ENCODE results near the gene KIAA0513.

The KIAA0513 gene

DNA sequence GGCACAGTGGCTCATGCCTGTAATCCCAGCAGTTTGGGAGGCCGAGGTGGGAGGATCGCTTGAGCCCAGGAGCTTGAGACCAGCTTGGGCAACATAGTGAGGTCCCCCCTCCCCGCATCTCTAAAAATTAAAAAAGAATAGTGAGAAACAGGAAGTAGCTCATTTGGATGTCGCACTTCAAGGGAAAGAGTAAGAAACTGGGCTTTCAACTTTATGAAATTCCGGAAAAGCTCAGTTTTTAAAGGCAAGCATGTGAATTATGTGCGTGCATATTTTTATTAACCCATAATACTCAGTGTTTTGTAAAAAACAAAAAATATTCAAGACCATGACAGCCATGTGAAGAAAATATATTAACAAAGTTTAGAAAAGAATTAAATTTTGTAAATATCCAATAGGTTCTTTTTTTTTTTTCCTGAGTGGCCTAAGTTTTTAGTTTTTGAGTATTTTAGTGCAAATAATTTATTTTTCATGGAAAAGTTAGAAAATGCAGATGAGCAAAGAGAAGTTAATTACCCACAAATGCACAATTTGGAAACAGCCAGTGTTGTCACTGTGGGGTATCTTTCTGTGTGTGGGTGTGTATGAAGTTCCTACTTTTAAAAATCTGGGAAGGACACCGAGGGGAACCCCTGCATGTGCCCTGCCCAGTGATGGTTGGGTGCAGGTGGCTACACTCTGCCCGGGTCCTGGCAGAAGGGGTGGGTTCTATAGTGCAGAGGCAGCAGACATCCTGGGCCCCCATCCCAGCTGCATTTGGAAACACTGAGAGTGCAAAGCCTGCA is 44.7 kb downstream of the KIAA0513 start:
- no peak for DNase-seq (ENCODE audit: low read depth)

DNA sequence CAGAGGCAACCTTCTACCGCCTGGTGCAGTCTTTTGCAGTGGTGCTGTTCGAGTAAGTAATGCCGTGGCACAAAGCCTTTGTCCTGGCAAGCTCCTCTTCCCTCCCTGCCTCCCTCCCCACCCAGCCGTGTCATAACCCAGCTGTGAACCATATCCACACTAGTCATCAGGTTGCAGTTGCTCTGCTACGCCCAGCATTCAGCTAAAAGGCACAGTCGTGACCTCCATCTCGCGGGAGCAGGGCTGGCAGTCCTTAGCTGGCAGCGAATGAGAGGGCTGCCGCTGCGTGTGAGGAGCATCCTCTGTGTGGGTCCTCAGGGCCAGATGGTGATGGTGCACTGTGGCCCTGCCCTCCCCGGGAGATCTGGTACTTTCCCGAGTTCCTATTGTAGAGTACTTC is 45.4 kb downstream of the KIAA0513 start:
- no peak for DNase-seq (ENCODE audit: low read depth)

DNA sequence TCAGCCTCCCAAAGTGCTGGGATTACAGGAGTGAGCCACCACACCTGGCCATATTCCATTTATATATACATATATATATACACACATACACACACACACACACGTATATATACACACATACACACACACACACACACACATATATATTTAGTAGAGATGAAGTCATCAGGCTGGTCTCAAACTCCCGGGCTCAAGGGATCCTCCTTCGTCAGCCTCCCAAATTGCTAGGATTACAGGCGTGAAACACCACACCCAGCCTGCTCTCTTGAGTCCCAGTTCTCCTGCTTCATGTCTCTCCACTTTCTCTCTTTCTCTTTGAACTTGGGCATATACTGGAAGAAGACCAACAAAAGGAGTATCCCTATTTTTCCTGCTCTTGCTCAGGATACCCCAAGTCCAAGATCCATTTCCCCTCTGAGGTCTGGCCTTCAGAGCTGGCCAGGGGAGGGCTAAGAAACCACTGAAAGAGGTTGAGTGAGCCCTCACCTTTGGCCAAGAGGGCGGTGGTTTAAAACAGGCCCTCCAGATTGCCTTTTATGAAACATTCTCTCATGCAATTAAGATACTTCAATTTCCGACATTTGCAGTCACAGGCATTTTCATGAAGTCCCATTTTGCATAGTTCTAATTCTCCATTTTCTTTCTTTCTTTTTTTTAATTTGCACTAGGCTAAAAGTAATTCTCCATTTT is 46.8 kb downstream of the KIAA0513 start:
- DNase-seq (ENCODE audit: low read depth): no peak

DNA sequence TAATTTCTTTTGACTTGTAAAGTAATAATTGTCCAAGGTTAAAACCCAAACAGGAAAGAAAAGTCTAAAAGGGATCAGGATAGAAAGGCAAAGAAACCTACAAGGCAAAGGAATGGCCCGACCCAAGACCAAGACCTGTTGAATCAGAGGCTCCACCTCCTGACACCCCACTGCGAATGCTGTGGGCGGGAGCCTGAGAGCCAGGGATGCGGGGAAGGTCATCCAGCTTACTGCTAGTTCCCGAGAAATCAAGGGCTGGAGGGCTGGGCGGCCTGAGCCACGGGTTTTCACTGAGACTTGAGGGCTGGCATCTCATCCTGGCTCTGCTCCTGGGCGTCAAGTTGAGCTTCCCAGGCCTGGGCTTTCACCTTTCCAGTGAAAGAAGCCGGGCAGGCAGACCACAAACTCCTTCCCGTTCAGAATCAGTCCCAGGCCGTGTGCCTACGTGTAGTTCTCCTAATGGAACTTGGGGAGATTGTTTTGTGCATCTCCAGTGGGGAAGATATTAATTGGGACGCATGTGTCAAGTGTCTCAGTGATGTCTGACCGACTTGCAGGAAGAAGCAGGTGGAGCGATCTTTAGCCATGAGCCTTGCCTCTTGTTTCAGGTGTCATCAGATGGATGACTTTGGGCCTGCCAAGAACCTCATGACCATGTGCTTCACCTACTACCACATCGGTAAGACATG is 47.8 kb downstream of the KIAA0513 start:
- DNase-seq (ENCODE audit: low read depth): no peak

DNA sequence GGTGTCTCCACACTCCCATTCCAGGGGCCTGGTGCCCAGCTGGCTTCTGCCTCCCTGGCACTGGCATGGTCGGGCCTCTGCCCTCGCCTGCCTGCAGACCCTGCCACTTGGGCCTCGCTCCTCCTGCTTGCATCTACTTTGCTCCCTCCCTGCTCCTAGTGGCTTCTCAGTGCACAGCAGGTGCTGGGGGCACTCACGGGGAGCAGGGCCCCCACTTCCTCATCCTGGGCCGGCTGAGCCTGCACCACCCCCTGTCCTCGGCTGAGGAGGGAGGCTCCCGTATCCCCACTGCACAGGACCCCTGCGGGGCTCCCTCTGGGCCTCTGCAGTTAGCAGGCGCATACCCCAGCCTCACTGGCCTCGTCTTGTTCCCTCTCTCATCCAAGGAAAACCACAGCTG is 49.4 kb downstream of the KIAA0513 start:
- no peak for DNase-seq (ENCODE audit: low read depth)

DNA sequence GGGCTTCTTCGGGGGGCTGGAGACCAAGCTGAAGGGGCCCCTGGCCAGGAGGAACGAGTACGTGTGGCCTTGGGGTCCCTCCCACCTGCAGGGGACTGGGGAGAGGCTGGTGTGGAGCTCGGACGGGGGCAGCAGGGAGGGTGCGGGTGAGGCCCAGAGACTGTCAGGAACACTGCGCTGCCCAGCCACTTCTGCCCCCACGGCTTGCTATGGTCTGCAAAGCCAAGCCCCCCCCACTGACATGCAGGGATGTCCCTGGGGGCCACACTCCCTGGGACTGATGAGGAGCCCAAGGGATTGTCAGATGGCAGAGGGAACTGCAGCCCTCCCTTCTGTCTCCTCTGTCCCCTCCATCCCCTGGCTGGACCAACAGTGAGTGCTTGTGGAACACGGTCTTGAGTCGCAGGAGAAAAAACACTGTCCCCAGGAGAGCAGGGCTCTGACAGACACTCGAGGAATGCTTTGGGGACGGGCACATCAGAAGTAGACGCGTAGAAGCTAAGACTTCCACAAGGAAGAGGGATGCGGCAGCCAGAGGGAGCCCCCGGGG is 50.1 kb downstream of the KIAA0513 start:
- no peak for DNase-seq (ENCODE audit: low read depth)

DNA sequence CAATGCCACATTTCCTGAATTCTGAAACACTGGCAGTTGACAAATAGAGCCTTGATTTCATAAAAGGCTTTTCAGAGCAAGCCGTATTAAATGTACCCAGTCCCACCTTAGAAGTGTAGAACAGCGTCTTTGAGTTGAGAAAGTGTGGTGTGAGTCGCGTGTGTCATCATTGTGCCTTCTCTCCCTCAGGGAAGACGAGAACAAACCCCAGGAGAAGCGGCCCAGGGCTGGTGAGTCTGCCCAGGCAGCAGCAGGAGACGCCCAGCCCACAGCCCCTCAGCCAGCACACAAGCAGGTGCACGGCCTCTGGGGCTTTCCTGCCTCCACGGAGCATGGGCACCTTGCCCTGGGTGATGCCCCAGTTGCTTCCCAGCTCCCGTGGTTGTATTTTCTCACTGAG is 50.6 kb downstream of the KIAA0513 start:
- no peak for DNase-seq (ENCODE audit: low read depth)

DNA sequence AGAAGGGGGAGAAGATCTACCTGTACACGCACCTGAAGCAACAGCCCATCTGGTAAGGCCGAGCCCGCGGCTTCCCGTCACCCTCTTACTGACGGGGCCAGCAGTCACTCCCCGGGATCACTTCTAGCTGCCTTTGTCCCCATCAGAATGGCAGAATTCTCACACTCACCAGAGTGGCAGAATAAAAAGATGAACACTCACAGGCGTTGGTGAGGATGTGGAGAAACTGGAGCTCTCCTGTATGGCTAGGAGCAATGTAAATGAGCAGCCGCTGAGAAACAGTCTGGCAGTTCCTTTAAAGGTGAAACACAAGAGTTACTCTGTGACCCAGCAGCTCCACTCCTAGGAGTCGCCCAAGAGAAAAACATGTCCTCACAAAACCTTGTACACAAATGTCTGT is 51.4 kb downstream of the KIAA0513 start:
- DNase-seq (ENCODE audit: low read depth): no peak

DNA sequence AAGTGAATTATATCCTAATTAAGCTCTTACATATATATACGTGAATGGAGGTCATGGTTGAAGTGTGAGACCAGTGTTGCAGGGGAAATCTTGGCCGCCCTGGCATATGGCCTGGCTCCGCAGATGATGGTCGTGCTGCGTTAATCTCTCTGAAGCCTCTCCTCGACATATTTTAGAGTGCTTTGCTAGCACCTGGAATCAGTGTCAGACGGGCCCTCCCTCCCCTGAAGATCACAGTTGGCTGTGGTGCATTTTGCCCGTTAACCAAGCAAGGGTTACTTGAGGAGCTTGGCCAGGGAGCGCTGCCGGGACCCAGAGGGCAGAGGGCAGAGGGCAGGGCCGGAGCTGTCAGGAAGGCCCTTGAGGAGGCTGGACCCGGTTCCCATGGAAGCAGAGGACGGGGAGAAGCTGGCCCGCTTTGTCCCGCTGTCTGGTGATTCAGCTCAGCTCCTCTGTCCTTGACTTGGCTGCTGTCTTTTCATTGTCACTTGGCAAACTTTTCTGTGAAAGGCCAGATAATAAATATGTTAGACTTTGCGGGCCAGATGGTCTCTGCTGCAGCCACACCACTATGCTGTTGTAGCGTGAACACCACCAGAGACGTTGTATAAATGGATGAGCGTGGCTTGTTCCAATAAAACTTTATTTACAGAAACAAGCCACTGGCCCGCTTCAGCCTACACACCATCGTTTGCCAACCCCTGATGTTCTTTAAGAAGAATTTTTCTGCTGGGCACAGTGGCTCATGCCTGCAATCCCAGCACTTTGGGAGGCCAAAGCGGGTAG is 52.4 kb downstream of the KIAA0513 start:
- DNase-seq (ENCODE audit: low read depth): no peak

DNA sequence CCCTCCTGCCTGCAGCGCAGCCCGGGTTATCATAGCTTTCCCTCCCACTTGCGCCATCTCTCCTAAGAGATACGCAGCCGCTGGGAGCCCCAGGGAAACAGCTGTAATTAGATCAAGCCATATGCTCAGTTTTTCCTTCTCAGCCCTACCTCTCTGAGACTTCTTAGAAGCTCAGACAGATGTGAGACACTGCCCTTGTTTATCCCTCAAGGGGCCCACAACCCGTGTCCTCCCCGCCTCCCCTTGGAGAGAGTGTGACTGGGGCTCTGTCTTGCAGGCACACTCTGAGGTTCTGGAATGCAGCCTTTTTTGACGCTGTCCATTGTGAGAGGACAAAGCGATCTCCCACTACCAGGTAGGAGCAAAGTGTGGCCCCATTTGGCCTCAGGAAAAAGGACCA is 53.4 kb downstream of the KIAA0513 start:
- no peak for DNase-seq (ENCODE audit: low read depth)

DNA sequence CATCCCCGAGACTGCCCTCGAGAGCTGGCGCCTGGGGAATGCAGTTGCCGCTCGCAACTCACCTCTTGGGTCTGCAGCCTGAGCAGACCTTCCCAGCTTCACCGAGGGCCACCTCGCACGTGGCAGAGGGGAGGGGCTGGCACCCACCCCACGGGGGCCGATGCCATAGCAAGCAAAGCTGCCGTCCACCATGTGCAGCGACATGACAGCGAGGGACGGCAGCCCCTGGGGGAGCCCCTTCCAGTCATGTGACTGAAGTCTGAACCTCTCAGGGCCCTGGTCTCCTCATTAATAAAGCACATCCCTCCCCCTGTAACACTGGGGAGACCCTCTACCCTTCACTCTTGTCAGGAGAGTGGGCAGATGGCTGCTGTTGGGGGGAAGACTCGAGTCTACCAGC is 54.2 kb downstream of the KIAA0513 start:
- no peak for DNase-seq (ENCODE audit: low read depth)

DNA sequence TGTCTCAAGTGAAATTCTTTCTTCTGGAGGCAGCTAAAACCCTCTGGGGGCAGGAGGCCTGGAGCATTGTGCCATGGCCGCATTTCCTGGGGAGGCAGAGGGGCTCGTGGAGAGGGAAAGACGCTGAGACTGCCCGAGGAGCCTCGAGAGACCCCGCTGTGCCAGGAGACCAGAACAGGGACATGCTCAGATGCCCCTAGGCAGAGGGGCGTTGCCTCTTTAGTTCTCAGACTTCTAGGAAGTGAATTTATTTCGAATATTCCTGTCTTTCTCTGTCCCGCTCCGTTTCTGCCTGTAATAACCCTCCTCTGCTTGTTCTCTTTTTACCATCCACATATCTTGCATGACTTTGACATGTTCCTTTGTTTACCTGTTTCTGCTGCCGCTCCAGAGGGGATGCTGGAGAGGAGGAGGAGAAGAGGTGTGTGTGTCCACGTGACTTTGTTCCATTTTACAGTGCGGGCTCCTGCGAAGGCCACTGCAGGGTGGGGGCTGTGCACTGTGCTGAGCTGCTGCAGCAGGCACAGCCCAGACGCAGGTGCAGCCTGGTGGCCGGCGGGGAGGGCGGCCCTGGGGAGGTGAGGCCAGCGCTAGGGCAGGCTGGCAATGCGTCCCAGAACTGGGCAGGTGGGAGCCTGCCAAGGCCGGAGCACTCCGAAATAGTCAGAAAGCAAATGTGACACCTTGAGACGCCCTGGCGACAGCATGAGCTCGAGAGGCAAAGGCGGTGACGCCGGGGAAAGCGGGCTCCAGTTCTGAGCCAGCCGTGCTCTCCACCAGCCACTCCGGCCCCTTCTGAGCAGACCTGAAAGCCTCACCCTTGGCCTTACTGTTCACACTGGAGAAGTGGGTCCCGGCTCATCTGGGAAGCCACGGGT is 54.8 kb downstream of the KIAA0513 start:
- no peak for DNase-seq (ENCODE audit: low read depth)

DNA sequence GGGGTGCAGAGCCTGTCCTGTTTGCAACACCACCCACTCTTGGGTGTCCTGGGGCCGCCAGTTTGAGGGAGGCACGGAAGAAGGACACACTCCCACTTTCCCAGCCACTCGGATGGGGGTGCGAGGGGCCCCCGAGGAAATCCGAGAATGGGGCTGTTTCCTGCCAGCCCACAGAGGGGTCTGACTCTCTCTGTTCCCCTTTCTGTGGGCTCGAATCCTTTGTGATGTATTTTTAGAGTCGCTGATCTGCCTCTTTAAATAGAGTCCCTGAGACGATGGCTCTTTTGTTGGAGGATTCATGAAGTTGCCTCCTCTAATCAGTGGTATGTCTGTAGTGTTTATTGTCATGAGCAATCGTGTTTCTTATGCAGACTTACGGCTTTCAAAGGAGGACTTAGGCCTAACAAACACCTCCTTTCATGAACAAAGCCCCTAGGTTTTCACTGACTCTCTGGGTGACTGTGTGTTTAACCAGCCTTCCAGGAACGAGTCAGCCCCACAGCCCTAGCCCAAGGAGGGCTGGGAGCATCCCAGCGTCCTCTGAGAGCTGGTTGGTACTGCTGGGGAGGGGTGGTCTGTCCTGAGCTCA is 55.5 kb downstream of the KIAA0513 start:
- DNase-seq (ENCODE audit: low read depth): no peak

DNA sequence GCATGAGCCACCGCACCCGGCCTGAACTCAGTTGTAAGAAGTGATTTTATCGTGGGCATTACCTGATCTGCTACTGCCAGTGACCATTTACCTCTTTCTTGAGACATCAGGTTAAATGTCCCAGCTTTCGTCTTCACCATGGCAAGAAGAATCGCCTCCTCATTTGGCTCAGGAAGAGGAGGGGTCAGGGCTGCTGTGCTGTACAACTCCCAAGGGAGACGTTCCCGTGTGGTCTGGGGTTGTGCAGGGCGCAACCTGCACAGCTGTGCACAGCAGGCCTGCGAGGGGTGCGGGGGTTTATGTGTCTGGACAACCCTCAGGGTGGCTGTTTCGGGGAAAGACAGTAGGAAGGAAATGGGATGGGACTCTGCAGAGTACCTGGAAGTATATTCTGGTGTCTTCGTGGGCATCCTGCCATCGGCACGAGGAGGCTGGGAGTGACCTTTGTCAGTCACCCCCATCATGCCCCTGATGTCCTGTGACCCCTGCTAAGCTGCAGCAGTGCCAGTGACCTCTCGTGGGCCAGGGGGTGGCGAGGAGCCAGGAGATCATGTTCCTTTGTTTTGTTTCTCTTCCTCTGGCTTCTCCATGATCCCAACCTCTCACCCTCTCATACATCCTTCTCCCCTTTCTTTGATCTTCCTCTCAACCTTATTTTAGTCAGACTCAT is 57.4 kb downstream of the KIAA0513 start:
- DNase-seq (ENCODE audit: low read depth): no peak

DNA sequence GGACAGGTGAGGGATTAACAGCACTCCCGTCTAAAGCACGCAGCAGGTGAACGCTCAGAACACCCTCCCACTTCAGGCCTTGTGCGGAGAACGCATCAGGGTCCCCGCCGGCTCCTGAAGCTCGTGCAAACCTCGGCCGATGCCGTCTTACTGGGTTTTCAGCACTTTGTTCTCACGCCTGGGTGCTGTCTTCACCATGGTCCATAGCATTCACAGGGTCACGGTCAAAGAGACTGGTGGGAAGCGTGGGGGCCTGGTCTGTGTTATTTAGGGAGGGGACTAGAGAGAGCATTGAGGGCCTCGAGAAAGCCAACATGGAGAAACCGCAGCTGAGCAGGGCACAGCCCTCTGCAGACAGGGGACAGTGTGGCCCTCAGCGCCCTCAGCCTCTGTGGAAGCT is 58.1 kb downstream of the KIAA0513 start:
- no peak for DNase-seq (ENCODE audit: low read depth)

DNA sequence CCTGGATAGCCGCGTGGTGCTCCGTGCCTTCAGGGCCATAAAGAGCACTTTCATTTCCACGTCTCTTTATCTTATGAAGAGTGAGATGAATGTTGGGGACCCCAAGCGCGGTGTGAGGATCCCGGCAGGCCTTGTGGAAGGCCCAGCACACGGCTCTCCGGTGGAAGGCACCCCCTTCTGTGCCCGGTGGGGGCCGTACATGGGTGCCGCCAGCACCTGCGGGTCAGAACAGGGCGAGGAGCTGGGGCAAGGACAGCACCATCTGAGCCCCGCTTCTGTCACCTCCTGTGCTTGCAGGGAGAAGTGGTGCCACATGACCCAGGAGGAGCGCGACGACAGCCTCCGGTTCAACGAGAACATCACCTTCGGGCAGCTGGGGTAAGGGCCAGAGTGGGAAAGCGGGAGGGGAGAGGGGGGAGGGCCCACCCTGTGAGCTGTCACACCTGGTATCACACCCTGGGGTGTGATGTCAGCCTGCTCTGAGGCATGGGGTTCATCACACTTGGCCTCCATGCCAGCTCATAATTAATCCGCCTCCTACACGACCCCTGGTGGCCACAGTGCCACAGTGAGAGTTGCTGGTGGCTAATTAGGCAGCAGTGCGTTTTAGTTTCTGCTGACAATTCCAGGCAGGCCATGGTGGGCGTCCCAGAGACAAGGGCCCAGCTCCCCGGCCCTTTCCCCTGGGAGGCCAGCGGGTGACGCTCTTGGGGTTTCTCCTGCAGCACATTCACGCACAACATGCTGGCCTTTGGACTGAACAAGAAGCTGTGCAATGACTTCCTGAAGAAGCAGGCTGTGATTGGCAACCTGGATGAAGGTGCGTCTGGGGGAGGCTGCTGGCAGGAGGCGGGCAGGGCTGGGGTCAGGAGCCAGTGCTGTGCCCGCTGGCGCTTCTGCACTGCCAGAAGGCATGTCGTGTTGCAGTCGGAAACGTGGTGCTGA is 59.0 kb downstream of the KIAA0513 start:
- DNase-seq (ENCODE audit: low read depth): peak; percentile 33

DNA sequence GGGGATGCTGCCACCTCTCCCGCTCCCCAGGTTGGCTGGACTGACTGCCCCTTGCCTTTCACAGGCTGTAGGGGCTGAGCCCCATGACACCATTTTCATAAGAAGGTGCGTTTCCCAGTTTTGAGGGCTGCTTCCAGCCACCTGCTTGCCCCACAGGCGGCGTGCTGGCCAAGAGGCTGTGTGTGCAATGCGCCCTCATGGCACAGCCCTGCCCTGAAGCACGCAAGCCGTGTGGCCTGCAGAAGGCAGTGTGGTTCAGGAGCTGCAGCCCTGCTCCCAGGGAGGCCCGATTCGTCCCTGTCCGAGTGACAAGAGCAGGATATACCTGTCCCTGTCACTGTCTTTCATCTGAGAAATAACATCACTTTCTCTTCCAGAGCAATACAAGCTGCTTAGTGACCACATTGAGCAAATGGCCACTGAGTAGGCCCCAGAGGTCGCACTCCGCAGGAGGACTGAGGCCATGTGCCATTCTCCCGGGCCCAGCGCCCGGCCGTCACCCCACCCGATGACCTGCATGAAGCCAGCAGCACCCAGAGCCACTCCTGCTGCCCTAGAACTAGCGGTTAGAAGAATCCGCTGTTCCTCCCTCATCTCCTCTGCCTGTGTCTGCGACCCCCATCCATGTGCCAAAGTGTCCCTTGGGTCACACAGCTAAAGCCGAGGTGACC is 60.4 kb downstream of the KIAA0513 start:
- DNase-seq (ENCODE audit: low read depth): no peak

DNA sequence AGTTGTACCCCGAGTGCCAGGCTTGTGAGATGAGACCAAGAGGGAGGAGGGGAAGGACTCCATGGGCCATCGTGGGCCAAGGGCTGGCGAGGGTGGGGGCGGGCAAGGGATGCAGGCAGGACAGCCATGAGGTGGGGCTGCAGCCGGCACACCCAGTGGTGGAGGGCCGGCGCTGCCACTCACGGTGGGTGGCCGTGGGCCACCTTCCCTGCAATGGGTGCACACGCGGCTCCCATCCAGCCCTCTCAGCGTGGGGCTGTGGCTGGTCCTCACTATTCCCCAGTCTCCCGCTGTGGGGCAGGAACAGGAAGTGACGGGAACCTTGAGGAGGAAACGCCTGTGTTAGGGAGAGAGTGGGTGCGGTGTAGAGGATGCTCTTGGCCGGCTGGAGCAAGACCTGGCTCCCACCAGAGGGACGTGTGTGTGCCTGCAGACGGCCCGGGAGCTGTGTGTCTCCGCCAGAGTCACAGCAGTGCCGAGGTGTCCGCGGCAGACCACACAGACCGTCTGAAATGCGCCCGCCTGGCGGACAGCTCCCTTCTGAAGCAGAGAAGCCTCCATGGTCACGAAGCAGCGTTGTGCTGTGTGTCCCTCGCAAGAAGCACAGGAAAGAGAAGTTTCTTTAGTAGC is 61.1 kb downstream of the KIAA0513 start:
- no peak for DNase-seq (ENCODE audit: low read depth)

Measured in HS-27A (cell line).